HG02610 (cell line): ENCODE data around the gene TP53I3.
"Not testable (repeated sequence)": the region's sequence is repeated elsewhere in the genome, so short reads cannot be mapped to it uniquely, and the experiment has no call there.

Source experiments
- ATAC-seq: cut with Tn5 transposase; IDR thresholded peaks from one replicate; pipeline ENCODE4 v1.9.1; 2021; ENCODE audit warnings: mild to moderate bottlenecking, moderate library complexity; ENCODE audit not compliant: unreplicated experiment

TP53I3 gene, protein sequence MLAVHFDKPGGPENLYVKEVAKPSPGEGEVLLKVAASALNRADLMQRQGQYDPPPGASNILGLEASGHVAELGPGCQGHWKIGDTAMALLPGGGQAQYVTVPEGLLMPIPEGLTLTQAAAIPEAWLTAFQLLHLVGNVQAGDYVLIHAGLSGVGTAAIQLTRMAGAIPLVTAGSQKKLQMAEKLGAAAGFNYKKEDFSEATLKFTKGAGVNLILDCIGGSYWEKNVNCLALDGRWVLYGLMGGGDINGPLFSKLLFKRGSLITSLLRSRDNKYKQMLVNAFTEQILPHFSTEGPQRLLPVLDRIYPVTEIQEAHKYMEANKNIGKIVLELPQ

DNA sequence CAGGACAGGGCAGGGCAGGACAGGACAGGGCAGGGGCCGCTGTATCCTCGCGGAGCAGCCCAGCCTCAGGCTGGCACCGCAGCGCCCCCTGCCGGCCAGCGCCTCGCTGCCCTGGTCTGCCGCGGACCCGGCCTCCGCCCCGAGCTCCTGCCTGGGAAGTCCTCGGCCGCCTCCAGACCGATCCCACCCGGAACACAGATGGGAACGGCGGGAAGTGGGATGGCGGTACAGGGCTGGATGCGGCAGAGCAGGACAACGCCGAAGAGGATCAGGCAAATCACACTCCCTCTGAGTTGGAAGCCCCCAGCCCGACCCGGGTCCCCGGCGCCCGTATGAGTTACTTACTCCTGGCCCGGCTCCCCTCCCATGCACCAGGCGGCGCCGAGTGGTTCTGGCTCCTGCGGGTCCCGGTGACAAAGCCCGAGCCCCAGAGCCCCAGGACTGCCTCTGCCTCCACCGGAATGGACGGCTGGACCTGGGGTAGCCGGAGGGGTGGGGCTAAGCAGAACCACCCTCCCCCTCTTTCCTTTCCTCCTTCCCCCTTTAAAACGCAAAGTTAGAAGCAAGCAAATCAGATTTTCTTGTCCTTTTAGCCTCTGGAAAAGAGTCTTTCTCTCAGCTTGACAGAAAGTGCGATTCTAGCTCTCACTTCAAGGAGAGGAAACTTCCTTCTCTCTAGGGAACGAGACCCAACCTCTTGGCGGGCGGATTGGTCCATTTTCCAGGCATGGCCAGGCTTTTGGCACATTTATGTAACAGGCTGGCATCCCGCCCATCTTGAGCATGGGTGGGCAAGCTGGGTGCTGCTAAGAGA is at the start of gene TP53I3:
TSS of gene TP53I3 (minus strand) at position 449 of the 814 bp plus-strand sequence. CDS start 508 bp downstream, outside the sequence.
- peak; percentile 79 for ATAC-seq

DNA sequence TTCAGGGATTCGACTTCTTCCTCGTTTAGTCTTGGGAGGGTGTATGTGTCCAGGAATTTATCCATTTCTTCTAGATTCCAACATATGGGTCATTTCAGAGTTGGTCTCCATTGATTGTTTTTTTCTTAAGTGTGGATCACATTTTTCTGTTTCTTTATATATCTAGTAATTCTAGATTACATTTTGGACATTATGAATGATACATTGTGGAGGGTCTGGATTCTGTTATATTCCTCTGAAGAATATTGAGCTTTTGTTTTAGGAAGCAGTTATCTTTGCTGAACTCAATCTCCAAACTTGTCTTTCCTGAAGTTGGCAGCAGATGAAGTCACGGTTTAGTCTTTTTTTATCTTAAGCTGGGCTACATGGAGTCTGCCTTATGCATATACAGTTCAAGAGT is 47.9 kb upstream of the TP53I3 start:
- no peak for ATAC-seq

- ATAC-seq, result no peak
Measured at GRCh38 chr2:24125956-24126355, 41.3 kb upstream of the TP53I3 start.

GRCh38 chr2:24123922-24124580 is 39.4 kb upstream of the TP53I3 start:
- ATAC-seq, result no peak

GRCh38 chr2:24123195-24123921 is 38.7 kb upstream of the TP53I3 start, which contains the start of the genes FAM228B and PFN4:
Gene FAM228B (plus strand): TSS chr2:24123469. CDS start chr2:24124362, 893 bp downstream.
Gene PFN4 (minus strand): TSS chr2:24123334. CDS start chr2:24122535, 799 bp downstream.
- peak; percentile 89 for ATAC-seq

DNA sequence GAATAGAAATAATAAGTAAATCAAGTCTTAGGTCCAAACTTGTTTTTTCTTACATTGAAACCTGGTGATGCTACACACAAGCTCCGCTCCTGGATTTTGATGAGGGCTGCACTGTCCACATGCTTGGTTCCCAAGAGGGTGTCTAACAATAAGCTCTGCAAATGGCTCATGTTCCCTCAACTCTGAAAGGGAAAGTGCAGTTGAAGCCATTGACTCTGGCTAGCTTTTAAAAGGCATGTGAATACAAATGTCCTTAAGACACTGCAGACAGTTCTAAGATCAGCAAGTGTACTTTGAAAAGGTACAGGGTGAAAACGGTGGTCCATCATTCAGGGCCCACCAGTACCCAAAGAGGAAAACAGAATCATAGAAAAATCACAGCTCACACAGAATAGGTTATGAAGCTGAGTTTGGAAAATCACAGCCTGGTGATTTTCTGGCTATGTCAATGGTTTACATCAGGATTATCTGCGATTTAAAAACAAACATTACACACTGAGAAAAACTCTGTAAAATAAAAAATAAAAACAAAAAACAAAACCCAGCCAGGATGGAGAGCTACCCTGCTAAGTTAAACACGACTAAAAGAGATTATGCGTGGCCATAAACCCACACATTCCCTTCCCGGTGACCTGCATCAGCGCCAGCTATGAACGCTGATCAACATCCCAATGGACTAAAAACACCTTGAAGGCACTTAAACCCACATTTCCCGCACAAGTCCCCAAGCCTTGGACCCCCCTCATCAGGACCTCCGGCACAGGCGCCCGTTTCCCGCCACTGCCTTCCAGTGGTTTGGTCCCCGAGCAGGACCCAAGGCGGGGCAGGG is 37.9 kb upstream of the TP53I3 start:
- ATAC-seq, result no peak

- ATAC-seq, result no peak
Measured at GRCh38 chr2:24121469-24121868, 36.8 kb upstream of the TP53I3 start.

DNA sequence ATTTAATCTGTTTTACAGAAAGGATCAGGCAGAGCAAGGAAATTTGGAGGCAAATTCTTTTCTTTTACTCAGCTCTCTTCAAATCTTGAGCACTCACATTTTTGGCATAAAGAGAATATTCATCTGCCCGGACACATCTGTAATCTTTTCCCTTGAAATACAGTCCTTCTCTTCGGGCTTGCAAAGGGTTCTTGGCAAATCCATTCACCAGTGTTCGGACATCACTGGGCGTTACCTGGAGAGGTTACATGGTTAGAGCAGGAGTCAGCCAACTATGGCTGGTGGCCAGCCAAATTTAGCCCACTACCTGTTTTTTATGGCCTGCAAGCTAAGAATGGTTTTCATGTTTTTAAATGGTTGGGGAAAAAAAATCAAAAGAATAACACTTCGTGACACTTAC is 36.4 kb upstream of the TP53I3 start:
- ATAC-seq, result no peak

GRCh38 chr2:24117902-24118301 is 33.3 kb upstream of the TP53I3 start:
- no peak for ATAC-seq

- no peak for ATAC-seq
Measured at GRCh38 chr2:24115057-24115456, 30.4 kb upstream of the TP53I3 start.

- no peak for ATAC-seq
Measured at GRCh38 chr2:24111407-24111901, 26.8 kb upstream of the TP53I3 start.

- ATAC-seq, result no peak
Measured at GRCh38 chr2:24110660-24111303, 26.1 kb upstream of the TP53I3 start.

DNA sequence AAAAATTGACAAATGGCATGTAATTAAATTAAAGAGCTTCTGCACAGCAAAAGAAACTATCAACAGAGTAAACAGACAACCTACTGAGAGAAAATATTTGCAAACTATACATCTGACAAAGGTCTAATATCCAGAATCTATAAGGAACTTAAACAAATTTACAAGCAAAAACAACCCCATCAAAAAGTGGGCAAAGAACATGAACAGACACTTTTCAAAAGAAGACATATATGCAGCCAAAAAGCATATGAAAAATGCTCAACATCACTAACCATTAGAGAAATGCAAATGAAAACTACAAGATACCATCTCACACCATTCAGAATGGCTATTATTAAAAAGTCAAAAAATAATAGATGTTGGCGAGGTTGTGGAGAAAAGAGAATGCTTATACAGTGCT is 24.8 kb upstream of the TP53I3 start:
- ATAC-seq, result not testable (repeated sequence)

- no peak for ATAC-seq
Measured at GRCh38 chr2:24107336-24107735, 22.7 kb upstream of the TP53I3 start.

GRCh38 chr2:24106786-24107185 is 22.2 kb upstream of the TP53I3 start:
- no peak for ATAC-seq

DNA sequence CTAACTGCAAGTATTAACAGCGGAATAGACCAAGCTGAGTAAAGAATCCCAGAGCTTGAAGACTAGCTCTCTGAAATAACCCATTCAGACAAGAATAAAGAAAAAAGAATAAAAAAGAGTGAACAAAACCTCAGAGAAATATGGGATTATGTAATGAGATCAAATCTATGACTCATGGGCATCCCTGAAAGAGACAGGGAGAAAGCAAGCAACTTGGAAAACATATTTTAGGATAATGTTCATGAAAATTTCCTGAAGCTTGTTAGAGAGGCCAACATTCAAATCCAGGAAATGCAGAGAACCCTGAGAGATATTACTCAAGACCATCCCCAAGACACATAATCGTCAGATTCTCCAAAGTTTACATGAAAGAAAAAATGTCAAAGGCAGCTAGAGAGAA is 21.2 kb upstream of the TP53I3 start:
- no peak for ATAC-seq

DNA sequence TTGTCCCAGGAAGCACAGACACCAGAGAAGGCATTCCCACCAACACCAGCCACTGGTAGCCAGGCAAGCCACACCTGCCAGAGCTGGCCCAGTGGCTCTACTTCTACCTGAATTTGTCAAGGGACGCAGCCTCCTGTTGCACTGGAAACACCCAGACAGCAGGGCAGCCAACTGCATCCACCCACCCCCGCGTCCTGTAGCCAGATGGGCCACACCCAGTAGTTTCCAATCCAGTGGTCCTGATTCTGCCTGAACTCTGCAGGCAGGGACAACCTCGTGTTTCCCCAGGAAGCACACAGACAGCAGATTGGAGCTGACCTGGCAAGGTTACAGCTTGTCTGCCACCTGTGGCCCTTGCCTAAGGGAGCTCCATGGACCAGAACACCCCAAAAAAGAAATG is 20.3 kb upstream of the TP53I3 start:
- ATAC-seq, result no peak

GRCh38 chr2:24104110-24104650 is 19.5 kb upstream of the TP53I3 start:
- no peak for ATAC-seq

DNA sequence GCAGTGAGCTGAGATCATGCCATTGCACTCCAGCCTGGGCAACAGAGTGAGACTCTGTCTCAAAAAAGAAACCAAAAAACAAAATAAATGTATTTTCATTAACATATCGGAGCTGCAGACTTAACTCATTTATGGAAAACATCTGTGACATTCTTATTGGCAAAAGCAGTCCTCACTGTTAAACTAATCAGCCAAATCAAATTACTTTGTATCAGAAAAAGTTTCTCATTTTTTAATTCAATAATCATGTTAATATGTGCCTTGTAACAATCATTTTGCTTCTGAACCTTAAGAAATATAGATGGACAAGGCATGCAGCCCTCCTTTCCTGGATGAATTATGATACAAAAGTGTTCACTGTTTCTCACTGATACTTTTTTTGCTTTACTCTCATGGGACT is 18.0 kb upstream of the TP53I3 start:
- no peak for ATAC-seq
